Measurements from ENCODE around the gene TRIM2.

DNA sequence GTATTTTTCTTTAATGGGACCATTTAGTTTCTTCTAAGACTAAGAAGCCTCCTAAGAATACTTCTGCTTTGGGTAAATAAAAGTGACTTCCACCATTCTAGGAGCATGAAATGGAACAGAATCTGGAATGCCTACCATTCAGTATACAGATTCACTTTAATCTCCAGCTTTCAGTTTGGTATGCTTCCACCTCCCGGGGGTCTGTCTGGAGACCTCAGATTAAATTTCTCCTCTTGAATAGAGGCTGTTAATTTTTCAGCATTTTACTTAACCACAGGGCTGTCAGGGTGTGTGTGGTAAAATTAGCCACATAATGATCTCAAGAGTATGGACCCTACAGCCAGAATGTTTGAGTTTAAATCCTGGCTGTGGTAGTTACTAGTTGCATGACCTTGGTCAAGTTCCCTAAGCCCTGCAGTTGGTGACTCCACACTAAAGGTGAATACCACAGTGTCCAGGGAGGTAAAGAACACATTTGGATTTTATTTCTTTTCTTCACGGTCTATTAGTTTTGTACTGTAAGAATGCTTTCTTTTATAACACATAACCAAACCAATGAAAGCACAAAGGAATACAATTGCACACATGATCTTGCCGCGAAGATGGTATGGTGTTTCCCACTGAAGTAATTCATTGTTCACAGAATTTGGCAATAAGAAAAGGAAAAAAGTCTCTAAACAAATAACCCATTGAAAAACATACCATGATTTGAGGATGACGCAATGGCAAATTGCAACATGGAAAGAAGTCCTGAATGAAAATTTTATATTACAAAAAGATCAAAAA is 37.3 kb upstream of the TRIM2 start:
- no peak for TF ChIP-seq POLR2A (IDR thresholded peaks at IDR 0.05)
- TF ChIP-seq, protein P1, sequence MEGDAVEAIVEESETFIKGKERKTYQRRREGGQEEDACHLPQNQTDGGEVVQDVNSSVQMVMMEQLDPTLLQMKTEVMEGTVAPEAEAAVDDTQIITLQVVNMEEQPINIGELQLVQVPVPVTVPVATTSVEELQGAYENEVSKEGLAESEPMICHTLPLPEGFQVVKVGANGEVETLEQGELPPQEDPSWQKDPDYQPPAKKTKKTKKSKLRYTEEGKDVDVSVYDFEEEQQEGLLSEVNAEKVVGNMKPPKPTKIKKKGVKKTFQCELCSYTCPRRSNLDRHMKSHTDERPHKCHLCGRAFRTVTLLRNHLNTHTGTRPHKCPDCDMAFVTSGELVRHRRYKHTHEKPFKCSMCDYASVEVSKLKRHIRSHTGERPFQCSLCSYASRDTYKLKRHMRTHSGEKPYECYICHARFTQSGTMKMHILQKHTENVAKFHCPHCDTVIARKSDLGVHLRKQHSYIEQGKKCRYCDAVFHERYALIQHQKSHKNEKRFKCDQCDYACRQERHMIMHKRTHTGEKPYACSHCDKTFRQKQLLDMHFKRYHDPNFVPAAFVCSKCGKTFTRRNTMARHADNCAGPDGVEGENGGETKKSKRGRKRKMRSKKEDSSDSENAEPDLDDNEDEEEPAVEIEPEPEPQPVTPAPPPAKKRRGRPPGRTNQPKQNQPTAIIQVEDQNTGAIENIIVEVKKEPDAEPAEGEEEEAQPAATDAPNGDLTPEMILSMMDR (IDR thresholded peaks at IDR 0.05), result no peak
